ENCODE measurements around the gene DNM2.

The DNM2 gene

GRCh38 chr19:10747674-10748073 lies 29.8 kb downstream of the DNM2 start:
- ChIA-PET CTCF (no interaction called here), POLR2A (no interaction called here)
- no peak for DNase-seq (ENCODE audit: extremely low spot score)
- no peak for TF ChIP-seq CTCF (IDR thresholded peaks at IDR 0.05; ENCODE audit: control extremely low read depth, extremely low read depth, low read depth, missing control alignments)

- CTCF ChIA-PET, result no interaction called here
- no peak for DNase-seq (ENCODE audit: extremely low spot score)
- POLR2A ChIA-PET, result no interaction called here
- no peak for TF ChIP-seq CTCF (IDR thresholded peaks at IDR 0.05; ENCODE audit: control extremely low read depth, extremely low read depth, low read depth, missing control alignments)
Observed at GRCh38 chr19:10748195-10748926, 30.5 kb downstream of the DNM2 start.

GRCh38 chr19:10748927-10749434 lies 31.1 kb downstream of the DNM2 start:
- DNase-seq (ENCODE audit: extremely low spot score), result no peak
- POLR2A ChIA-PET, result no interaction called here
- CTCF ChIA-PET, result no interaction called here
- no peak for TF ChIP-seq CTCF (IDR thresholded peaks at IDR 0.05; ENCODE audit: control extremely low read depth, extremely low read depth, low read depth, missing control alignments)

- TF ChIP-seq CTCF (IDR thresholded peaks at IDR 0.05; ENCODE audit: control extremely low read depth, extremely low read depth, low read depth, missing control alignments), result no peak
- no peak for DNase-seq (ENCODE audit: extremely low spot score)
- ChIA-PET POLR2A (no interaction called here), CTCF (no interaction called here)
Observed at GRCh38 chr19:10749435-10750384, 31.8 kb downstream of the DNM2 start.

GRCh38 chr19:10751109-10751953 lies 33.5 kb downstream of the DNM2 start:
- ChIA-PET CTCF (interaction anchor here (0.9 to 1.2 kb wide), 2 partner anchors 63 to 113 kb away, joined by 3 to 4 read pairs; no protein-coding TSS in a partner anchor), POLR2A (no interaction called here)
- DNase-seq (ENCODE audit: extremely low spot score), result no peak
- TF ChIP-seq CTCF (IDR thresholded peaks at IDR 0.05; ENCODE audit: control extremely low read depth, extremely low read depth, low read depth, missing control alignments), result no peak
